B cell (primary cell): Measurements from ENCODE around the gene DYNLT4. TPM values are rescaled to one million over a fixed set of nuclear protein-coding genes. Genes with fewer than 3 reads are reported as not detected.
A peak's percentile ranks its signal among the peaks of the same experiment; 100 is the strongest.

Experiments
- ATAC-seq: fragments of 200-7000 bp; cut with Tn5 transposase; one replicate; pipeline ENCODE4 v1.10.0; 2021; ENCODE audit warnings: low read depth, mild to moderate bottlenecking, moderate number of reproducible peaks, moderate library complexity
- CTCF ChIA-PET: fragments of 350-600 bp; sonication (Branson Sonifier 250); formaldehyde crosslinking; loops from one replicate; lab custom pipeline; 2021; ENCODE audit warnings: antibody characterized with exemption, inconsistent platforms; lab: Charles Lee
- POLR2A ChIA-PET: fragments of 350-600 bp; sonication (Branson Sonifier 250); formaldehyde crosslinking; loops from one replicate; lab custom pipeline; 2021; ENCODE audit warnings: antibody characterized with exemption; lab: Charles Lee
- DNase-seq: peaks from one replicate; pipeline ENCODE4 v3.0.0; 2013
- H2AFZ ChIP-seq: 2 replicates; pipeline ENCODE4 v1.6.1; 2012; ENCODE audit warnings: mild to moderate bottlenecking, low read depth, low read length; ENCODE audit not compliant: insufficient read depth, poor library complexity, severe bottlenecking
- H3K27ac ChIP-seq, 2 donors: 1 replicate in 1 of 2; 2 replicates in 1 of 2; pipeline ENCODE4 v1.5.1; 2012 to 2013; ENCODE audit warnings: low read length in 2 of 2, mild to moderate bottlenecking in 2 of 2, moderate library complexity in 1 of 2
- H3K27me3 ChIP-seq, 4 experiments: fragments of 200-600 bp in 1 of 4; sonication (generic) in 1 of 4; replicated peaks in 1 of 4; 1 replicate in 2 of 4; 2 replicates in 2 of 4; pipeline versions ENCODE4 v1.6.1 to v1.7.0; 2013 to 2016; ENCODE audit warnings: low read length in 3 of 4, mild to moderate bottlenecking in 2 of 4, mixed read lengths in 1 of 4, moderate library complexity in 1 of 4; ENCODE audit not compliant: insufficient read depth in 4 of 4, control insufficient read depth in 3 of 4; ENCODE audit errors: control extremely low read depth in 1 of 4
- H3K36me3 ChIP-seq, 2 experiments: replicated peaks in 1 of 2; 1 replicate in 1 of 2; 2 replicates in 1 of 2; pipeline versions ENCODE4 v1.6.1 to v1.7.1; 2013; ENCODE audit warnings: low read length in 1 of 2; ENCODE audit not compliant: insufficient read depth in 2 of 2, control insufficient read depth in 1 of 2; ENCODE audit errors: control extremely low read depth in 1 of 2, extremely low read depth in 1 of 2
- H3K4me1 ChIP-seq, 2 donors: fragments of 200-600 bp in 1 of 2; sonication (generic) in 1 of 2; 1 replicate in 1 of 2; 2 replicates in 1 of 2; pipeline versions ENCODE4 v1.5.1 to v1.6.1; 2013 to 2017; ENCODE audit warnings: low read length in 2 of 2; ENCODE audit not compliant: control insufficient read depth in 2 of 2, insufficient read depth in 2 of 2
- H3K4me2 ChIP-seq: replicated peaks from 2 replicates; pipeline ENCODE3; 2012; ENCODE audit warnings: mild to moderate bottlenecking, low read depth, low read length; ENCODE audit not compliant: poor library complexity, severe bottlenecking
- H3K4me3 ChIP-seq, 5 experiments: fragments of 200-600 bp in 1 of 5; sonication (generic) in 1 of 5; 1 replicate in 3 of 5; 2 replicates in 2 of 5; pipeline versions ENCODE4 v1.5.1 to v1.7.0; 2011 to 2016; ENCODE audit warnings: low read length in 4 of 5, mild to moderate bottlenecking in 4 of 5, low read depth in 2 of 5, control low read depth in 1 of 5, moderate library complexity in 1 of 5; ENCODE audit not compliant: insufficient read depth in 1 of 5; ENCODE audit errors: control extremely low read depth in 1 of 5, extremely low read depth in 1 of 5
- H3K79me2 ChIP-seq: fragments of 200-600 bp; sonication (generic); one replicate; pipeline ENCODE4 v1.6.0; 2016; ENCODE audit warnings: low read length; ENCODE audit not compliant: control insufficient read depth, insufficient read depth
- H3K9ac ChIP-seq: fragments of 200-600 bp; sonication (generic); 2 replicates; pipeline ENCODE4 v1.6.1; 2017; ENCODE audit warnings: mild to moderate bottlenecking, low read length, moderate library complexity
- H3K9me3 ChIP-seq, 3 donors: one replicate each; pipeline versions ENCODE4 v1.6.1 to v1.7.1; 2013; ENCODE audit warnings: low read length in 2 of 3; ENCODE audit not compliant: control insufficient read depth in 2 of 3, insufficient read depth in 1 of 3; ENCODE audit errors: control extremely low read depth in 1 of 3
- H4K20me1 ChIP-seq: 2 replicates; pipeline ENCODE4 v1.6.0; 2012; ENCODE audit warnings: mild to moderate bottlenecking, low read length; ENCODE audit not compliant: insufficient read depth, control insufficient read depth, poor library complexity, severe bottlenecking
- H3K27ac Mint-ChIP-seq: one replicate; pipeline ENCODE4 v1.8.0; 2021; ENCODE audit warnings: mixed read lengths
- H3K27me3 Mint-ChIP-seq: one replicate; pipeline ENCODE4 v1.8.0; 2021; ENCODE audit warnings: mixed read lengths
- H3K4me1 Mint-ChIP-seq: one replicate; pipeline ENCODE4 v1.8.0; 2021; ENCODE audit warnings: mixed read lengths
- H3K4me3 Mint-ChIP-seq: one replicate; pipeline ENCODE4 v1.8.0; 2021; ENCODE audit warnings: mixed read lengths
- H3K9me3 Mint-ChIP-seq: one replicate; pipeline ENCODE4 v1.8.0; 2022; ENCODE audit warnings: mixed read lengths; ENCODE audit not compliant: insufficient read depth
- EZH2 ChIP-seq: IDR thresholded peaks from 2 replicates; pipeline ENCODE4 v1.6.1; 2012; ENCODE audit warnings: borderline replicate concordance, low read depth, mild to moderate bottlenecking, moderate library complexity, low read length; ENCODE audit not compliant: insufficient read depth, poor library complexity, severe bottlenecking
- WGBS: methylation state at CpG from one replicate; pipeline ENCODE4 v1.1.5; 2013; ENCODE audit warnings: missing lambda C conversion rate; ENCODE audit not compliant: insufficient coverage; 5-methylcytosine and 5-hydroxymethylcytosine counted together
- intact Hi-C: fragments of 100-400 bp; cut with micrococcal nuclease; formaldehyde crosslinking; loops from one replicate; pipeline ENCODE4 v1.10.0; 2022
- polyA plus RNA-seq: library from polyadenylated mRNA; depleted of rRNA; stranded (reverse); fragments of >200 nt; gene quantifications from 2 replicates; pipeline ENCODE4 v1.2.3, GENCODE V29; 2012
- total RNA-seq, 2 donors: library from RNA; stranded (reverse); fragments of 120-200 nt in 1 of 2; gene quantifications; 1 replicate in 1 of 2; 2 replicates in 1 of 2; pipeline versions ENCODE4 v1.2.3 to v1.2.4, GENCODE V29; 2013 to 2022
- TF ChIP-seq, protein P1 (sequence below): fragments of 200-600 bp; IDR thresholded peaks from one replicate; pipeline ENCODE4 v1.8.0; 2022; ENCODE audit warnings: antibody characterized with exemption, mild to moderate bottlenecking

The DYNLT4 gene
- total and polyA plus RNA-seq, 2 donors (not counting 1 experiment from before 2014, with no cell fraction given), result 0.19 to 0.39 TPM

GRCh38 chr1:44846985-44847384, 39.8 kb upstream of the DYNLT4 start:
- Mint-ChIP-seq H3K4me1 (peaks cover 12% of the 10 kb centered on the region), H3K27ac (no peak overlapping the region), H3K4me3 (no peak overlapping the region), H3K27me3 (peaks cover 2% of the 10 kb centered on the region), H3K9me3 (no peaks in the 10 kb centered on the region)
- ChIA-PET POLR2A (no interaction called here), CTCF (no interaction called here)
- DNase-seq, result no peak
- ATAC-seq, result no peak
- no peak for TF ChIP-seq EZH2
- TF ChIP-seq, protein P1, sequence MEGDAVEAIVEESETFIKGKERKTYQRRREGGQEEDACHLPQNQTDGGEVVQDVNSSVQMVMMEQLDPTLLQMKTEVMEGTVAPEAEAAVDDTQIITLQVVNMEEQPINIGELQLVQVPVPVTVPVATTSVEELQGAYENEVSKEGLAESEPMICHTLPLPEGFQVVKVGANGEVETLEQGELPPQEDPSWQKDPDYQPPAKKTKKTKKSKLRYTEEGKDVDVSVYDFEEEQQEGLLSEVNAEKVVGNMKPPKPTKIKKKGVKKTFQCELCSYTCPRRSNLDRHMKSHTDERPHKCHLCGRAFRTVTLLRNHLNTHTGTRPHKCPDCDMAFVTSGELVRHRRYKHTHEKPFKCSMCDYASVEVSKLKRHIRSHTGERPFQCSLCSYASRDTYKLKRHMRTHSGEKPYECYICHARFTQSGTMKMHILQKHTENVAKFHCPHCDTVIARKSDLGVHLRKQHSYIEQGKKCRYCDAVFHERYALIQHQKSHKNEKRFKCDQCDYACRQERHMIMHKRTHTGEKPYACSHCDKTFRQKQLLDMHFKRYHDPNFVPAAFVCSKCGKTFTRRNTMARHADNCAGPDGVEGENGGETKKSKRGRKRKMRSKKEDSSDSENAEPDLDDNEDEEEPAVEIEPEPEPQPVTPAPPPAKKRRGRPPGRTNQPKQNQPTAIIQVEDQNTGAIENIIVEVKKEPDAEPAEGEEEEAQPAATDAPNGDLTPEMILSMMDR, result no peak
- Histone ChIP-seq H3K4me2 (no peak overlapping the region), H3K27ac (no peak overlapping the region), H3K9ac (no peak overlapping the region), H3K79me2 (no peaks in the 10 kb centered on the region), H2AFZ (no peak overlapping the region), H3K9me3 (no peaks in the 10 kb centered on the region), H3K4me1 (peaks cover 8 to 14% of the 10 kb centered on the region in 2 donors), H3K36me3 (peaks cover 0 to 8% of the 10 kb centered on the region in 2 experiments), H3K27me3 (peaks cover 0 to 6% (median 2%) of the 10 kb centered on the region in 4 experiments), H4K20me1 (no peaks in the 10 kb centered on the region), H3K4me3 (no peak overlapping the region)
- WGBS, result 100% methylated on average over 1 of the region's 1 CpG
- intact Hi-C loops, result no loop called here

- Histone ChIP-seq H3K27ac (no peak within 1 kb of the TSS), H3K4me3 (peak within 1 kb of the TSS in 4 of 5 experiments; percentile 37 to 58 (median 46)), H3K4me2 (peak within 1 kb of the TSS; percentile 93), H3K9me3 (no peaks in the 10 kb centered on the region), H4K20me1 (no peaks in the 10 kb centered on the region), H3K36me3 (no peaks in the 10 kb centered on the region), H2AFZ (peak within 1 kb of the TSS; percentile 73), H3K4me1 (peaks cover 5 to 11% of the 10 kb centered on the region in 2 donors), H3K27me3 (peaks cover 0 to 11% (median 2%) of the 10 kb centered on the region in 4 experiments), H3K9ac (peak within 1 kb of the TSS; percentile 55), H3K79me2 (no peaks in the 10 kb centered on the region)
- TF ChIP-seq EZH2, result no peak
- TF ChIP-seq, protein P1, result no peak
- peak; percentile 81 for ATAC-seq
- Mint-ChIP-seq H3K9me3 (no peaks in the 10 kb centered on the region), H3K27me3 (peaks cover 17% of the 10 kb centered on the region), H3K4me1 (peaks cover 8% of the 10 kb centered on the region), H3K27ac (no peak within 1 kb of the TSS), H3K4me3 (peak within 1 kb of the TSS; percentile 77)
- peak; percentile 54 for DNase-seq
- intact Hi-C loops, result no loop called here
- WGBS, result 4% methylated on average over 69 of the region's 72 CpGs
- CTCF ChIA-PET, result interaction anchor here (0.9 to 1.2 kb wide), 3 partner anchors 21 to 81 kb away, joined by 3 read pairs; partner anchors contain the start of gene RPS8
- POLR2A ChIA-PET, result interaction anchor here (0.7 to 1.4 kb wide), 2 partner anchors 24 to 162 kb away, joined by 3 read pairs; no protein-coding TSS in a partner anchor
Measured at GRCh38 chr1:44842862-44843655, 35.9 kb upstream of the DYNLT4 start, which contains the start of gene PTCH2. TSS of gene PTCH2 (minus strand) at chr1:44843253. CDS start at chr1:44842932, 321 bp downstream.
